ENCODE measurements around the gene GHRH. TPM values are rescaled to one million over a fixed set of nuclear protein-coding genes. Genes with fewer than 3 reads are reported as not detected.
A peak's percentile ranks its signal among the peaks of the same experiment; 100 is the strongest.

The GHRH gene
- total and polyA plus RNA-seq, 2 of the 4 experiments (the other 2 are of a cell fraction) = not detected

- TF ChIP-seq CEBPB (IDR thresholded peaks at IDR 0.05; ENCODE audit: low read depth, low read length) = no peak
Measured at GRCh38 chr20:37293301-37293943, 31.8 kb upstream of the GHRH start (continued).

- BruUV-seq (replicated peaks) = no TSS peak
- DNase-seq = no peak
- H3K36me3 ChIP-seq (ENCODE audit: control insufficient read depth, insufficient read depth, low read length) = no peaks in the 10 kb centered on the region
- no peak overlapping the region for H4K91ac ChIP-seq (ENCODE audit: insufficient read depth, low read depth, low read length)
- 100% methylated on average over 2 of the region's 6 CpGs; no CpG with 5 or more reads in 1 of the 2 experiments for WGBS, 2 experiments (ENCODE audit: extremely low coverage in 2 of 2, insufficient read length in 1 of 2)
- H3K4me3 ChIP-seq (ENCODE audit: insufficient read depth, low read depth, low read length) = no peak overlapping the region
- peaks cover 6% of the 10 kb centered on the region; the same call in 1 of the 2 replicates for H4K20me1 ChIP-seq (ENCODE audit: insufficient read depth, low read length)
- H2BK120ac ChIP-seq (ENCODE audit: low read depth, low read length) = no peak overlapping the region
- no peak overlapping the region for H3K56ac ChIP-seq (ENCODE audit: extremely low read depth, insufficient read depth, low read length)
- in situ Hi-C loops (cut with MboI; ENCODE audit: low sequenced_read_pairs) (no loop called here), intact Hi-C loops (cut with micrococcal nuclease) (no loop called here), dilution Hi-C loops (cut with HindIII; ENCODE audit: low sequenced_read_pairs, unreplicated experiment) (no loop called here)
- H3K23ac ChIP-seq (ENCODE audit: low read depth, low read length) = peak overlapping the region; percentile 36; the same call in 1 of the 2 replicates
- TF ChIP-seq CTCF (conservative IDR thresholded peaks at IDR 0.05; ENCODE audit: low read depth, low read length) = no peak
- TF ChIP-seq RCOR1 (IDR thresholded peaks at IDR 0.05; ENCODE audit: insufficient replicate concordance, low read length) = no peak
- no peak for TF ChIP-seq RFX5 (IDR thresholded peaks at IDR 0.05; ENCODE audit: low read depth, low read length)
- no peak for TF ChIP-seq MAFK (IDR thresholded peaks at IDR 0.05; ENCODE audit: low read depth, low read length)
- ATAC-seq (ENCODE audit: low read depth) = no peak
- ChIA-PET CTCF (no interaction called here), POLR2A (ENCODE audit: unreplicated experiment) (interaction anchor here (0.5 kb wide), 1 partner anchor 191 kb away, joined by 6 read pairs; no protein-coding TSS in a partner anchor)
- no peaks in the 10 kb centered on the region for H3K27me3 ChIP-seq (ENCODE audit: control insufficient read depth, insufficient read depth, low read length)
- no peak overlapping the region for H2AK5ac ChIP-seq (ENCODE audit: low read depth, low read length)
- H2AFZ ChIP-seq (replicated peaks; ENCODE audit: low read length, poor library complexity) = no peak overlapping the region
- H2BK15ac ChIP-seq (ENCODE audit: low read depth, low read length) = no peak overlapping the region
- no peak overlapping the region for H2BK5ac ChIP-seq (ENCODE audit: low read depth, low read length, poor library complexity, severe bottlenecking)
- H3K4me1 ChIP-seq (ENCODE audit: control insufficient read depth, insufficient read depth, low read length) = peaks cover 14% of the 10 kb centered on the region
- no peak overlapping the region for H3K4ac ChIP-seq (ENCODE audit: low read depth, low read length)
- no peak overlapping the region for H3K18ac ChIP-seq (ENCODE audit: low read depth, low read length)
- no peak overlapping the region for H4K5ac ChIP-seq (ENCODE audit: low read depth, low read length)
- no peak overlapping the region for H3K4me2 ChIP-seq (ENCODE audit: low read depth, low read length)
- peaks cover 18 to 63% of the 10 kb centered on the region in 2 experiments for H3K79me1 ChIP-seq (ENCODE audit: low read depth in 1 of 2, low read length in 2 of 2)
- H3K14ac ChIP-seq (replicated peaks; ENCODE audit: low read depth, low read length) = no peak overlapping the region
- no peak overlapping the region for H3K9ac ChIP-seq (ENCODE audit: low read depth, low read length)
- H3K9me3 ChIP-seq (ENCODE audit: control insufficient read depth, insufficient read depth, low read length) = no peaks in the 10 kb centered on the region
- peaks cover 12% of the 10 kb centered on the region for H3K9me1 ChIP-seq (ENCODE audit: insufficient read depth, low read length)
- no peak overlapping the region for H4K8ac ChIP-seq (ENCODE audit: low read depth in 2 of 2, low read length in 2 of 2)
- no peak overlapping the region for H2BK20ac ChIP-seq (ENCODE audit: low read depth, low read length)
- no peak overlapping the region for H3K27ac ChIP-seq (ENCODE audit: insufficient read depth, low read length)
- no peak overlapping the region for H2AK9ac ChIP-seq (replicated peaks; ENCODE audit: low read depth, low read length, poor library complexity)
Measured at GRCh38 chr20:37291724-37292126, 30.1 kb upstream of the GHRH start.

Measured in IMR-90 (cell line).